HG03442 (cell line): Measurements from ENCODE around the gene MAPKBP1.

Source experiments
- ATAC-seq: cut with Tn5 transposase; IDR thresholded peaks from one replicate; pipeline ENCODE4 v1.9.1; 2021; ENCODE audit warnings: mild to moderate bottlenecking, moderate library complexity; ENCODE audit not compliant: unreplicated experiment

Gene MAPKBP1

DNA sequence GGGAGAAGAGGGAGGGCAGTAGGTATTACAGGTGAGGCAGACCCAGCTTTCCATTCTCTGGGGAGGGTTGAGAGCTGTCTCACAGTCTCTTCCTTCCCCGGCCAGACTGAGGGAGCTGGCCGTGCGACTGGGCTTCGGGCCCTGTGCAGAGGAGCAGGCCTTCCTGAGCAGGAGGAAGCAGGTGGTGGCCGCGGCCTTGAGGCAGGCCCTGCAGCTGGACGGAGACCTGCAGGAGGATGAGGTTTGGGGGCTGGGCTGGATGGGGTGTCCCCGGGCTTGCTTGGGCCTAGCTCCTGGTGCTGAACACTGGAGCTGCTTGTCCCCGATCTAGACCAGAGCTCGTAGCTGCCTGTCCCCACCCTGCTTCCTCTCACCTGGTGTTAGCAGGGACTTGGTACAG, 69.3 kb downstream of the MAPKBP1 start:
- no peak for ATAC-seq

GRCh38 chr15:41844814-41845213, 70.5 kb downstream of the MAPKBP1 start:
- no peak for ATAC-seq

- no peak for ATAC-seq
These were observed 72.9 kb downstream of the MAPKBP1 start for GRCh38 chr15:41847206-41847605.

- ATAC-seq = no peak
These were observed 73.7 kb downstream of the MAPKBP1 start for GRCh38 chr15:41847981-41848380.

DNA sequence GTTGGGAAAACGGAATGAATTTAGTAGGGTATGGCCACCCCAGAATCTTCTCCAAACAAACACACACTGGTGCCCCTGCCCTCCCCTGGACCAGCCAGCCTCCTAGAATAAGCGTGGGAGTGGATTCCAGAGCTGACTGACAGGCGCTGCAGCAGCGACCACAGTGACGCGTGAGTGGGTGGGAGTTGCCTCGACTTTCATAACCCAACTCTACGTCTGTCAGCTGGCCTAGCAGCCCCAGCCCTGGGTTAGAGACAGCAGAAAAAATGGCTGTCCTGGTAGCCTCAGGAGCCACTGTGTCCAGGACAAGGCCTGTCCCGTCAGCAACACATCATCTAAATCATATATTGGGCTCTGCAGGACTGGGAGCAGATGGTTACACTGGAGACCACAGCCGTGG, 74.3 kb downstream of the MAPKBP1 start:
- ATAC-seq = no peak

- ATAC-seq = no peak
These were observed 74.9 kb downstream of the MAPKBP1 start for GRCh38 chr15:41849204-41849603.

DNA sequence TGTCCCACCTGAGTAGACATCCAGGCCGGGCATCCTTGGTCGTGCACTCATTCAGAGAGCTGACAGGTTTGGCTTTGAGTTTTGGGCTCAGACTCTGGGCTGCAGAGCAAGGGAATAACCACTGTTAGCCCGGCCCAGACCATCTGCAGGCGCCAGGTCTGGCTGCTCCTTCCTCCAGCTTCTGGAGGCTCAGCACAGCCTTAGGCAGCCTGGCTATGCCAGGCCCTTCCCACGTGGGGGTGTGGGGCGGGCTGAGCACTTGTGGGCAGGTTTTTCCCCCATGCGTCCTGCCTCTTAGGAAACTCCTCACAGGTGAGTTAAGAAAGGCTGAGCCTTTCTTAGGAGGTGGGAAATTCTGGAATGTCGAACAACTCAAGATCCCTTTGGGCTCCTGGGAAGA, 75.6 kb downstream of the MAPKBP1 start:
- ATAC-seq = no peak

DNA sequence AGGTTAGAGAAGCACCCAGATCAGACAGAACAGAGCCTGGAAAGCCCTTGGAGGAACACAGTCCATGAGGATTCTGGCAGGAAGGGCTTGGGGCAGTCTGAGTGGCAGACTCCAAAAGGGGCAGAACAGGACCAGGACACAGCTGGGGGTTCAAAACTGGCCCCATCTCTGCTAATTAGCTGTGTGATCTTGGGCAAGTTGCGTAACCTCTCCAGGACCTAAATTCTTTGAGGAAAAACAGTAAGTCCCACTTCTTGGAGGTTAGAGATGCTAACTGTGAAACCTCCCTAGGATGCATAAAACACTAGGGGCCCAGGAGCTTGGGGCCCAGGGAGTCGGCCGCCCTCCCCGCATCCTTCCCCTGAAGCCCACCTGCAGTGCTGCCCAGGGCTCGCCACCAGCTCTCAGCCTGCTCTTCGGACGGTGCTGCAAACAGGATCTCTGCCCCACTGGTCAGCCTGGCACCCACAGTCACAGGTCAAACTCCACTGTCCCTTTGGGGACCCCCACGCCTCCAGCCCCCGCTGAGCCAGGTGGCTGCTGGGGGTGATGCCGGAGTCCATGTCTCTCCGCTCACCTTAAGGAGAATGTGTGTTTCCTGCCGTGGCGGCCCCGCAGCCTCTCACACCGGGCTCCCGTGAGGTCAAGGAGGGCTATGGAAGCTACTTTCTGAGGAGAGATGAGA, 76.3 kb downstream of the MAPKBP1 start:
- ATAC-seq = no peak

DNA sequence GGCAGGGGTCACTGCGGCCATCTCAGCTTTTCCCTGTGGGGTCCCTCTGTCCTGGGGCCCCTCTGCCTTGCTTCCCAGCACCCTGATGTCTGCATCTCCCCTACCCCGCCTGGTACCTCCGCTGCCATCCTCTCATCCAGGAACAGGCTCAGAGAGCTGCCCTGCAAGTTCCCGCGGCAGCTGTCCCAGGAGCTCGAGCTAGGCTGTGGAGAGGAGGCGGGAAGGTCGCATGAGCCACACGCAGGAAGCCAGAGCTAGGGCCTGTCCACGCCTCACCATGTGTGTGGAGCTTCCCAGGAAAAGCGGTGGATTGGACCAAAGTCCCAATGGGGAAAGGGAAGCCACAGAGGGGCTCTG, 76.9 kb downstream of the MAPKBP1 start:
- no peak for ATAC-seq

GRCh38 chr15:41851755-41852370, 77.6 kb downstream of the MAPKBP1 start:
- no peak for ATAC-seq

DNA sequence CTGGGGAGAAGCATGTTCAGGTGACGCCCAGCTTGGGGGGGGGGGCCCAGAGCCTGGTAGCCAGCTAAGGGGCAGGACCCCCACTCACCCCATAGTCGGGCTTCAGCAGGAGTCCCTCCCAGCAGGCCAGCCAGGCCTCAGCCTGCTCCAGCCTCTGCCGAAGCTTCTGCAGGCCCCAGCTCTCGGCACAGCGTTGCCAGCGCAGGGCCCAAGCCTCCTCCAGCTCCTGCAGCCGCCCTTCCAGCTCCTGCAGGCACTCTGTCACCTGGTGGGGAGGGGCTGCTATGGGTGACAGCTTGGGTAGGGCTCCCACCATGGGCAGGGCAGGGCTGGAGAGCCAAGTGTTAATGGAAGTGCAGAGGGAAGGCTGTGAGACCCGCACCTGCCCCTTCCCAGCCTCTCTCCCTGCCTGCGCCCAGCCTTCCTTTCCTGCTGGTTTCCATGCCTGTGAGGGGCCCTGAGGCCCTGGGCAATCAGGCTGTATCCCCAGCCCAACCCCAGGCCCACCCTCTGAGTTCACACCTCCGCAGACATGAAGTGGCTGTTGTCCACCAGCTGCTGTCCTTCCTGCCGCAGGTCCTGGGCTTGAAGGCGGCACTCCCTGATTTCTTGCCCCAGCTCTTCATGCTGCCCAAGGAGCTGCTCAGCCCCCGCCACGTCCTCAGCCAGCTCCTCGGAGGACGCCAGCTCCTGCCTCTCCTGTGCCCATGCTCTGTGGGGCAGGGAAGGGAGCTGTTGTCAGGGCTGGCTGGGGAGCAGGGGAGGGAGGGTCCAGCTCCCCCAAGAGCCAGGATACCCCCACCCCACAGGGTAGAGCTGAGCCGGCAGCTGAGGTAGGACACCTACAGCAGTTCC, 78.7 kb downstream of the MAPKBP1 start:
- ATAC-seq = no peak

- no peak for ATAC-seq
These were observed 79.5 kb downstream of the MAPKBP1 start for GRCh38 chr15:41853831-41854230.

DNA sequence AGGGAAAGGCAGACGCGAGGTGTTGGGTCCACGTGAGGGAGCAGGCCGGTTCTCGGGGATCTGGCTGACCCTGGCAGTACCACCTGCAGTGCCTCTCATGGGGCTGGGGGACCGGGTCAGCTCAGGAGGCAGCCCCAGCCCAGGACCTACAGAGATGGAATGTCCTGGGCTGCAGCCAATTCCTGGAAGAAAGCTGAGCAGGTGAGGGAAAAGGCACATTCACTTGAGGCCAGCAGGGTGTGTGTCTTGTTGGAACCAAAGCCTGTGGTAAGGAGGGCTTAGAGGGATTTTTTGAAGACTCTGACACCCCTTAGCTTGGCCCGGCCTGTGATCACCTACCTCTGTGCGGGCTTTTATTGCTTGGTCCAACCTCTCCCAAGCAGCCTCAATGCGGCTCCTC, 80.2 kb downstream of the MAPKBP1 start:
- ATAC-seq = no peak

DNA sequence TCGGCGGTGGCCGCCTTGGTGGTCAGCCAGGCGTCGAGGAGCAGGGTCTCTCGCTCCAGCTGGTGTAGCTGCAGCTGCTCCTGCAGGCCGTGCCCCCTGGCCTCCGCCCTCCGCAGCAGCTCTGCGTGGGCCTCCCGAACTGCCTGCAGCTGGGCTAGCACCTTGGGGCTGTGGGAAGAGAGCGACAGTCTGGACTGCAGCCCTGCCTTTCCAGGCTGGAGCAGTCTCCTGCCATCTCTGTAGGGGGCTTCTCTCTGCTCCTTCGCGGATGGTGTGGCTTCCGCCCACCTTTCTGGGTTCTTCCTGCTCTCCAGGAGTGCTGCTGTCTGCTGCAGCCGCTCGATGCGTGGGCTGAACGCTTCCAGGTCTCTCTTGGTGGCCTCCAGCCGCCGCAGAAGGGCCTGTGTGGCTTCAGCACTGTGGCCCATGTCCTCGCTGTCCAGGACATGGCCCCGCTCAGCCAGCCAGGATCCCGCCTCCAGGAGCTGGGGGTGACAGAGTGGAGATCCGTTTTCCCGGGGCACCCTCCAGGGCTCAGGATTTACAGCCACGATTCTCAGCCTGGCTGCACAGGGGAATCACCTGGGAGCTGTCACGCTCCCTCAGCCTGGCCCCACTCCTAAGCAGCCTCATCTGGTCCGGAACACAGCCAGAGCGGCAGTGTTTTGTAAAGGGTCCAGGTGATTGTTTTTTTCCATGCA, 81.1 kb downstream of the MAPKBP1 start:
- ATAC-seq = no peak

DNA sequence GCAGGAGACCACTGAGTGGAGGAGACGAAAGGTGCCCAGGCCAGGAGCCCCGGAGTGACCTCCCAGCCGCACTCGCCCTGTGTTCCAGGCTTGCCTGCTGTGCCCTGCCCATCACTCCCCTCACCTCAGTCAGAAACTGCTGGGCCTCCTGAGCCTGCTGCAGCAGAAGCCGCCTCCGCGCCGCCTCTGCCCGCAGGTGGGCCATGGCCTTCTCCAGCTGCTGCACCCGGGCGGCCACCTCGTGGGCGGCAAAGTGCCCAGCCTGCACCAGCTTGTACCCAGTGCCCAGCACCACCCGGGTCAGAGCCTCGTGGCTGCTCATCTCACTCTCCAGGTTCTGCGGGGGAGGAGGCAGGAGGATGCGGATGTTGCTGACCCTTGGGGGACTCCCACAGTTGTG, 82.0 kb downstream of the MAPKBP1 start:
- no peak for ATAC-seq

GRCh38 chr15:41856716-41857115, 82.4 kb downstream of the MAPKBP1 start:
- ATAC-seq = no peak

- no peak for ATAC-seq
These were observed 83.0 kb downstream of the MAPKBP1 start for GRCh38 chr15:41857316-41857715.

GRCh38 chr15:41858756-41859155, 84.5 kb downstream of the MAPKBP1 start:
- ATAC-seq = no peak

DNA sequence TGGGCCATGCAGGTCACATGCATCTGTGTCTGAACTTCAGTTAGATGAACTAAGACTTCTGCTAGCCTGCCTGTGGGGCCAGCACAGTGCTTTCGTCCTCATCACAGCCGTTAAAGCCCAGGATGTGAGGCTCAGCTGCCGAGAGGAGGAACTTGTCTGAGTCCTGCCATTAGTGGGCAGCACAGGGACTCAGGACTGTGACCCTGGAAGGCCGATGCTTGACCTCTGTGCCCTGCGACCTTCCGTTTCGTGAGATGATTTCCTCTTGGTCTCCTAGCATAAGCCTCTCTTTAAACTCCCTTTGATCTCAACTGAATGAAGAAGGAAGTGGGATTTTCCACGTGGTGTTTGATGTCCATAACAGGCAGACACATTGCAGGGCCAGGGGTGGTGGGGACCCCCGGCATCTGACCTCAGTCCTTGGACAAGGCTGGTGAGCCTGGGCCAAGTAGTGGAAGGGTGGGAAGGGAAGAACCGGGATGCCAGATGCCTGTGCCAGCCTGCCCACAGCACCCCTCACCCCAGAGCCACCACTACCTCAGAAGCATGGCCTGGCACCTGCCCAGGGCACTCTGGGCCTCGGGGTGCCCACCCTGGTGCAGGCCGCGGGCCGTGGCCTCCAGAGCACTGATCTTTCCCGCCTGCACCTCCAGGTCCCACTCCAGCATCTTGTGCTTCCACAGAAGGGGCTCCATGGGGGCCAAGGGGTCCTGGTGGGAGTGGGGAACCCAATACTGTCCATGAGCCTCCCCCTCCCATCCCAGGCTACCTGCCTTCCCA, 86.0 kb downstream of the MAPKBP1 start:
- no peak for ATAC-seq

- no peak for ATAC-seq
These were observed 87.6 kb downstream of the MAPKBP1 start for GRCh38 chr15:41861736-41862356.
